Measurements from ENCODE around the gene CALY.

DNA sequence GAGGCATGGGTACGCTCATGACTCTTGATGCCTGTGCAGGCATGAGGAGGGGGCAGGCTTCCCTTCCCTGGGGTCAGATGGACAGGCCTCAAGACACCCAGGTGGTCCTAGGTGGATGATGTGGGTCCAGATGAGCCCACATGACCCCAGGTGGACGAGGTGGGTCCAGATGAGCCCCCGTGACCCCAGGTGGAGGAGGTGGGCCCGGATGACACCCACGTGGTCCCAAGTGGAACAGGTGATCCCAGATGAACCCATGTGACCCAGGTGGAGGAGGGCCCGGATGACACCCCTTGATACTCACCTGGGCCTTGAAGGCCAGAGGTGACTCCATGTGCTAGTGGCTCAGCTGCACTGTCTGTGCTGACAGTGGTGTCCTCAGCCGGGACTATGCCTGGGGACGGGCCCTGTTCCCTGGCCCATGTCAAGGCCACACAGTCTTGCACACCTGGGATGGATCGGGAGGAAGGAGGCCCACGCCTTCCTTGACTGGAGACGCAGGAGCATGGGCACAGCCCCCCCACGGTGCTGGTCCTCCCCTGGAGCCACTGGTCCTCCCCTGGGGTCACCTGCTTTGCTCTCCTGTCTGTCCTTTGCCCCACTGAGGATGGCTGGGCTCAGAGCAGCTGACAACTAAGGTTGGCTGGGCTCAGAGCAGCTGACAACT, 13.7 kb upstream of the CALY start:
- TF ChIP-seq GATA2 (IDR thresholded peaks at IDR 0.05; ENCODE audit: low read depth, low read length): no peak
- no peak for TF ChIP-seq GATA3 (IDR thresholded peaks at IDR 0.05; ENCODE audit: low read depth, low read length)

Measured in SH-SY5Y (cell line).